Dermis blood vessel endothelial cell (primary cell): ENCODE measurements around the gene GGT1. TPM values are rescaled to one million over a fixed set of nuclear protein-coding genes. Genes with fewer than 3 reads are reported as not detected.
"Not testable (repeated sequence)": the region's sequence is repeated elsewhere in the genome, so short reads cannot be mapped to it uniquely, and the experiment has no call there.

Experiments
- DNase-seq: peaks from one replicate; pipeline ENCODE4 v3.0.0; 2010
- total RNA-seq: library from RNA; depleted of rRNA; stranded (reverse); fragments of >200 nt; gene quantifications from 2 replicates; pipeline ENCODE4 v1.2.3, GENCODE V29; 2014

The GGT1 gene
- total RNA-seq, 1 donor from 2014 or later, result 2.6 TPM

DNA sequence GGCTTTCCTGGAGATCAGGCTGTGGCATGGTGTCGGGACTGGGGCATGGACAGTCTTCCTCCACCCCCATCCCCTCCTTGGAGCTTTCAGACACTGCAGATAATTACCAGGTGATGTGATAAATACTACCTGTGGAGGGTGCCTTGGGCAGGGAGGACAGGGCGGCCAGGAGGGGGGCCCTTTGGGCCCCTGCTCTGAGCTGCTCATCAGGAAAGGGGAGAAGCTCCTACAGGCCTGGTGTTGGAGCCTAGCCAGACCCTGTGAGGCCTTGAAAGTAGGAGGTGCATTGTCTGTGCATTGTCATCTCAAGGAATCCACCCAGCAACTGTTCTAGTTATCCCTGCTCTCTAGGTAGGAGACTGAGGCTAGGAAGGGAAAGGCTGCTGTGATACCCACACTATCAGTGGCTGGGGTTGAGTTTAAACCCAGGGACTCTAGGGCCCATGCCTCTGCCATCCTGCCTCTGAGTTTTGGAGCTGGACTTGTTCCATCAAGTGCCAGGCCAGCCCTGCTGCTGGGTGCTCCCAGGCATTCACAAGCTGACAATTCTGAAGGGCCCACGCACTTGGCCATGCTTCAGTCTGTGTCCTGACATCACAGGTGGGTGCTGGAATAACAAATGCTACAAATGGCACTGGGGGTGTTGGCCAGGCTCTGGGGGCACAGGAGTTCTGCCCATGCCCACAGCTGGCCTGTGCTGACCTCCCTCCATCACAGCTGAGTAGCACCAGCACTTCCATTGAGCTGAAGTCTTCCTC is 2.9 kb upstream of the GGT1 start:
- not testable (repeated sequence) for DNase-seq

DNA sequence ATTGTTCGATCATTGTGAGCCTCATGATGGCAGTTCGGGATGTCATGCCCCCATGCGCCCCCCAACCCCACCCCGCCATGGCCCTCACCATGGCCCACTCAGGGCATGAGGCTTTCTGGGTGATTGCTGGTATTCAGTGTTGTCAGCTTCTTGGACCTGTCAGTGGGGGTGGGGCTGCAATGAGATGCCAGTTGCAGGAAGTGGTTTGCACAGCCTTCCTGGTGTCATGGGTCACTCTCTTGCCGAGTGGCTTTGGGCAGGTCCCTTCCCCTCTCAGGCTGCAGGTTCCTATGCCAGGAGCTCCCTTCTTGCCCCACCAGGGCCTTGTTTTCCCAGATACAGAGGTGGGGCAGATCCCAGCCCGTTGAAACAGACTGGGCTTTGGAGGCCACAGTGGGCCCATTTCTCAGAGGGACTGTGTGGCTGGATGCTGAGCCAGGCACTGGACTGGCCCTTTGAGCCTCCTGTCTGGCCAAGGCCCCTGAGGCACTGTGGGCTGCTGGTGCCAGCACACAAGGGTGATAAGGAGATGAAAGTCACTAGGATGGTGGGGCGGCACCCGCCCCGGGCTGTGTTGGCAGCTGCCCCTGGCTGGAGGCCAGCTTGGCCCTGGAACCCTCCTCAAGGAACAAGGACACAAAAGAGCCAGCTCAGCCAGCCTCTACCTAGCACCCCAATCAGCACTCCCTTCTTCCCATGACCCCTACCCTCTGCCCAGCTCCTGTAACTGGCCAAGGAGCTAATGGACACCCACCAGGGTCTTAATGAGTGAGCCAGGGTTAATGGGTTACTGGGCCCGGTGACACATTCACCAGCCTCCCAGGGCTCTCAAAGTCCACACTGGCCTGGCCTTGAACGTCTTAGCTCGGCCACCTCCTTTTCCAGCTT is 1.5 kb upstream of the GGT1 start:
- DNase-seq, result no peak

DNA sequence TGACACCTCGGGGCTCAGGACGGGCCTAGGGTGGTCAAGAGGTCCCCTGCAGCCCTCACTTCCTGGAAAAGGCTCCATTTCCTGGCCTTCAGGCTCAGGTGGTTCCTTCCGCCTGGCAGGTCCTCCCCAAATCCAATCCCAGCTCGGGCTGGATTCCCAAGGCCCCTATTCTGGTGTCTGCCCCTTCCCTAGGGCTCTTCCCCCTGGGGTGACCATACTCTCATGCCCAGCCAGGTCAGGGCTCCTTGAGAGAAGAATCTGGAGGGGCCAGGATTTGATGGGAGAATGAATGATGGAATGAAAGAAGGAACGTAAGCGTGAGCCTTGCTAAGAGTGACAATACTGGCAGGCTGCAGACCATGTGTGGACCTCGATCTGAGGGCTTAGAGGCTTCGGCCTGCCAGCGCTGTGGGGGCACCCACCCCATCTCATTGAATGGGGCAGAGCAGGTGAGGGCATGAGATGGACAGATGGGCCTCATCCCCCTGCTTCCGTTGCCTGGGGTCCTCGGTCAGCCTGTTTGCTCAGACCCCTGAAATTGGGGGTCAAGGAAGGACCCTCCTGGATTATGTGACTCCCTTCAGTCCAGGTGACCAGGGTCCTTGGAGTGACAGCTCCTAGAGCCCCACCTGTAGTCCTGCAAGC is 766 bp upstream of the GGT1 start:
- DNase-seq, result not testable (repeated sequence)

DNA sequence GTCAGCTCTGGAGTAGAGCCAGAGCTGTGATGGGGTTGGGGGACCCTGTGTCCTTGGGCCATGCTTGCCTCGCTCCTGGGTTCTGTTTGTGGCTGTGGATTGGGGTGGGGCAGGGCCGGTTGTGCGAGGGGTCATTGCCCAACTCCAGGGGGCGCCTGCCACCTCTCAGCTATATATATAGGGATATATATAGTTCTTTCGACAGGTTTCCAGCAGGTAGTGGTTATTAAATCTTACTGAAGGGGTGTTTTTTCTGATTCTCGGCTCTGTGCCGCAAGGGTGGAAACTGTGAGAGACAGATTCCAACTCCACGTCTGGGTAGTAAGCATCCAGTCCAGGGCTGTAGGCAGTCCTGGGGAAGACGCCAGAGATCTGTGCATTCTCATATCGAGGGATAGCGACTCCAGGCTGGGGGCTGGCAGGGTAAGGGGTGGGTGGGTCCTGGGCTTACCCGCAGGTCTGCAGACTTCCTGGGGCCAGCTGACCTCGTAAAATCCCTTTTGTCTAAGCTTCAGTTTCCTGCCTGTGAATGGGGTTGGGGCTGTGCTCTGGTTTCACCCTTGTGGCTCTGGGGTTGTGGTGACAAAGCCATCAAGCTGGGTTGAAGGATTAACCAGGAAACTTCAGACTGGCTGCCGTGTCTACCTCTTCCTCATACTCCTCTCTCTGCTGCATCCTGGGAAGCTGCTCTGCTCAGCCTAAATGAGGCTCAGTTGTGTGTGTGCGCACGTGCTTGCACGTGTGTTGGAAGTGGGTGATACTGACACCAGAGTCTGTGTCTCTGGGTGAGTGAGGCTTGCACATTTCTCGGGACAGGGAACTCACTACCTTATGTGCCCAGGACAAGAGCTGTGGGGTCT is 1.0 kb downstream of the GGT1 start:
- not testable (repeated sequence) for DNase-seq

DNA sequence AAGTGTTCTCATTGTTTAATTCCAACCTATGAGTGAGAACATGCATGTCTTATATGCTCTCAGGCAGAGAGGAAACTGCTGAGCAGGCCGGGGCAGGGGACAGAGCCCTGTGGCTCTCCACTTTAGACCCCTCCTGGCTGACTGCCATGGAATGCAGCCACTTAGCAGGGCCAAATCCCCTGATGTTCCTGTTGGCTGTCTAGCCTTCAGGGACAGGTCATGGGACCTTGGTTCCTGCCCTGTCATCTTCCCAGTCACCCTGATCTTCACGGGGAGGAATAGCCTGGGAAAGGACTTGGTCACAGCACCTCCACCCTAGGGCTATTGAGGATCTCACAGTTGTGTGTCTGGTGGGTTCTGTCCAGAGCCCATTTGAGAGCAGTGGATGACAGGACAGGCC is 3.3 kb downstream of the GGT1 start:
- not testable (repeated sequence) for DNase-seq

DNA sequence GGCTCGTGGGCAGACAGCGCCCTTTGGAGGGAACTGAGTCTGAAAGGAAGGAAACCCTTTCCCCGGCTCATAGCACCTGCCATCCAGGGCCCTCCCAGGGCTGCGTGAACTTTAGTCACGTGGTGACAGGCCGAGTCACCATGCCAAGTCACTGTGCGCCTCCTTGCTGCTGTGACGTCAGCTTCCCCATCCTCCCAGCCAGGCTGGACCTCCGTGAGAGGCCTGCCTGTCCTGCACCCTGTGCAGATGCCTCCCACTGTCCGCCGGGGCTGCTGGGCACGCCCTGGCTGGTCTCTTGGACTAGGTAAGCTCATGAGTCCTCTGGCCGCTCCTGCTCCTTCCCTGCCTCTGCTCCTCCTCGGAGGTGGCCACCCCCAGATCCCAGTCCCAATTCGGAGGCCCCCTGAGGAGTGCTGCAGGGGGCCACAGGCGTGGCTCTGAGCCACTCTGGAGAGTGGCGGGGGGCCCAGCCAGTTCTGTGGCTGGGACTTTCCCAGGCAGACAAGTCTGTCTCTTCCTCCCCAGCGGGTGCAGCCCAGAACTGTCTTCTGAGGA is 4.5 kb downstream of the GGT1 start:
- peak; percentile 49 for DNase-seq

DNA sequence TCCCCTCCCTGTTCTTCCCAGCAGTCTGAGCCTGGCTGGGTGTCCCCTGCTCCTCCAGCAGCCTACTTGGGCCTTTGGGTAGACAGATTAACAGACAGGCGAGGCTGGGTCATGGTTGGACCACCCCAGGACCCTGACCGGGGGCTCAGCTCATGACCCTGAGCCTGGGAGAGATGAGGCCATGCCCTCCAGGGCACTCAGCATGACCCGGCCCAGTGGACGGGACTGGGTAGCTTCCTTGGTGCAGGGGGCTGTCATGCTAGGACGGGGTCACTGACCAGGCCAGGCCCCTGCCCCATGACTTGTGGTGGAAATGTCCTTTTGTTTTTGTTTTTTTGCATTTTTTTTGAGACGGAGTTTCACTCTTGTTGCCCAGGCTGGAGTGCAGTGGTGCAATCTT is 5.3 kb downstream of the GGT1 start:
- DNase-seq, result not testable (repeated sequence)

DNA sequence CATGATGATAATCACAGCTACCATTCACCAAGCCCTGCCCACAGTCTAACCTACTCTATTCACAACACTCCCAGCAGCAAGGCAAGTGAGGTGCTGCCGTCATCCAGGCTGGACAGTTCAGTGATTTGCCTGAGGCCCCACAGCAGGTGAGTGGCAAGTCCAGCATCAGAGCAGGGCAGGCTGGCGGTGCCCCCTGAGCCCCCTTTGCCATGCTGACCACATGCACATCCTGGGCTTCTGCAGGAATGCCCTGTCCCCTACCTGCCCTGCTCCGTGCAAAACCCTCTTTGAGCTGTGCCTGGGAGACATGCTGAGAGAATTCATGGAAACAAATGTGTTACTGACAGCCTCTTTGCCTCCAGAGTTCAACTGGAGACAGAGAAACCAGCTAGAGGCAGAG is 6.9 kb downstream of the GGT1 start:
- not testable (repeated sequence) for DNase-seq

DNA sequence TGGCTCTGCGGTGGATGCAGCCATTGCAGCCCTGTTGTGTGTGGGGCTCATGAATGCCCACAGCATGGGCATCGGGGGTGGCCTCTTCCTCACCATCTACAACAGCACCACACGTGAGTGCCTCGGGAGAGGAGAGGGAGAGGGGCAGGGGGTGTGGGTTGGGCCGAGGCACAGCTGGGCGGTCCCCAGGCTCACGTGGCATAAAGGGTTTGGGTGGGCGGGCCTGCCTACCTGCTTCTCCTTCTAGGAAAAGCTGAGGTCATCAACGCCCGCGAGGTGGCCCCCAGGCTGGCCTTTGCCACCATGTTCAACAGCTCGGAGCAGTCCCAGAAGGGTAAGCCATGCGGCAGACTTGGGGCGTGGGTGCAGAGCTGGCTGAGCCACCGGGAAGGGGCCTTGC is 11.8 kb downstream of the GGT1 start:
- DNase-seq, result not testable (repeated sequence)

DNA sequence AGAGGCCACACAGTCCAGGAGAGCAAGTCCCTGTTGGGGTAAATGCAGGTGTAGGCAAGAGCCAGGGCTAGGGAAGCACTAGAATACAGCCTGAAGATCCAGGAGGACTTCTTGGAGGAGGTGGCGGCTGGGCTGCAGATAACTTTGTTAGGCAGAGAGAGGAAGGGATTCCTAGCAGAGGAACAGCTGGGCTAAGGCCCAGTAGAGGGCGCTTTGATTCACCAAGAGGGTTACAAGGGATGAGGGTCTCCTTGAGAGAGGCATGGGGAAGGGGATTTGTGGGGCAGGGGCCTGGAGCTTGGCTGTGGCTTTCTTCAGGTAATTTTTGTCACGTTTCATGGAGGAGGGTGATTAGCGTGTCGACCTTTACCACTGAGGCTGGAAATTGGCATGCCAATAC is 18.3 kb downstream of the GGT1 start:
- DNase-seq, result not testable (repeated sequence)

DNA sequence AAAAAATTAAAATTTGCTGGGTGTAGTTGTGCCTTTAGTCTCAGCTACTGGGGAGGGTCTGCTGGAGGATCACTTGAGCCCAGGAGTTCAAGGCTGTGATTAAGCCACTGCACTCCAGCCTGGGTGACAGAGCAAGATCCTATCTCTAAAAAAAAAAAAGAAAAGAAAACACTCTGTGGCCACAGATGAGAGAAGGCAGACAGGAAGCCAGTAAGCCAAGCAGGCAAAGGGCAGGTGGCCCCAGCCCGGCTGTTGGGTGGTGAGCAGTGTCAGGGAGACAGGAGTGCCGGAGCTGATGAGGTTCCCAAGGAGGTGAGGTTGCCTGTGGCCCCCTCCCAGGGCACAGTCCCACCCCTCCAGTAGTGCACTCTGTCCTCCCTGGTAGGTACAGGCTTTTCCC is 19.6 kb downstream of the GGT1 start:
- DNase-seq, result not testable (repeated sequence)

DNA sequence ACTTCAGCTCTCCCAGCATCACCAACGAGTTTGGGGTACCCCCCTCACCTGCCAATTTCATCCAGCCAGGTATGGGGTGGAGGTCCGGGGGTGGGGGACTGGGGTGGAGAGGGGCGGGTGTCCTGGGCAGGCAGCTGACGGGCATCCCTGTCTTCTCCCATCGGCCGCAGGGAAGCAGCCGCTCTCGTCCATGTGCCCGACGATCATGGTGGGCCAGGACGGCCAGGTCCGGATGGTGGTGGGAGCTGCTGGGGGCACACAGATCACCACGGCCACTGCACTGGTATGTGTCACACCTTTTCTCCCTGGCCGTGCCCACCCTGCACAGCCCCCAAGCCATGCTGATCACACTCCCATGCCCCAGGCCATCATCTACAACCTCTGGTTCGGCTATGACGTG is 24.9 kb downstream of the GGT1 start:
- DNase-seq, result not testable (repeated sequence)

DNA sequence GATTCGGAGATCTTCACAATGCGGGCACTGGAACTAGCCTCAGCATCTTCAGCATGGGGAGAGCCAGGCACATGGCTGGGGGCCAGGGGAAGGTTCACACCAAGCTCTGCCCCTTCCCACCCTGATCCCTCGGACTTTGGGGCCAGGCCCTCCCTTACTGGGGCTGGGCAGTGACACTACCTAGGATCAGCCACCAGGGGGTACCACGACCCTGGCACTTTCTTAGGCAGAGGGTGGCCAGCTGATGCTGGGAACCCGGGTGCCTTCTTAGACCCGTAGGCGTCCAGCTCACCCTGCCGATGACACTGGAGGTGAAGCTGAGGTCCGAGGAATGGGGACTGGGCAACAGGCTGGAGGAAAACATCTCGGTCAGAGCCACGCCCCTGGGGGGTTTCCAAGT is 26.1 kb downstream of the GGT1 start:
- DNase-seq, result peak; percentile 62

DNA sequence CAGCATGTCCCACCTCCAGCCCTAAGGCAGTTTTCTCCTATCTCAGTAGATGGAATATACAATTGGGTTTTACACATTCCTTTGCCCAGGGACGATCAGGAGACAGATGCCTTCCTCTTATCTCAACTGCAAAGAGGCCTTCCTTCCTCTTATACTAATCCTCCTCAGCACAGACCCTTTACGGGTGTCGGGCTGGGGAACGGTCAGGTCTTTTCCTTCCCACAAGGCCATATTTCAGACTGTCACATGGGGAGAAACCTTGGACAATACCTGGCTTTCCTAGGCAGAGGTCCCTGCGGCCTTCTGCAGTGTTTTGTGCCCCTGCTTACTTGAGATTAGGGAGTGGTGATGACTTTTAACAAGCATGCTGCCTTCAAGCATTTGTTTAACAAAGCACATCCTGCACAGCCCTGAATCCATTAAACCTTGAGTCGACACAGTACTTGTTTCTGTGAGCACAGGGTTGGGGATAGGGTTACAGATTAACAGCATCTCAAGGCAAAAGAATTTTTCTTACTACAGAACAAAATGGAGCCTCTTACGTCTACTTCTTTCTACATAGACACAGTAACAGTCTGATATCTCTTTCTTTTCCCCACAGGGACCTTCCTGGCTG is 27.9 kb downstream of the GGT1 start:
- DNase-seq, result not testable (repeated sequence)

DNA sequence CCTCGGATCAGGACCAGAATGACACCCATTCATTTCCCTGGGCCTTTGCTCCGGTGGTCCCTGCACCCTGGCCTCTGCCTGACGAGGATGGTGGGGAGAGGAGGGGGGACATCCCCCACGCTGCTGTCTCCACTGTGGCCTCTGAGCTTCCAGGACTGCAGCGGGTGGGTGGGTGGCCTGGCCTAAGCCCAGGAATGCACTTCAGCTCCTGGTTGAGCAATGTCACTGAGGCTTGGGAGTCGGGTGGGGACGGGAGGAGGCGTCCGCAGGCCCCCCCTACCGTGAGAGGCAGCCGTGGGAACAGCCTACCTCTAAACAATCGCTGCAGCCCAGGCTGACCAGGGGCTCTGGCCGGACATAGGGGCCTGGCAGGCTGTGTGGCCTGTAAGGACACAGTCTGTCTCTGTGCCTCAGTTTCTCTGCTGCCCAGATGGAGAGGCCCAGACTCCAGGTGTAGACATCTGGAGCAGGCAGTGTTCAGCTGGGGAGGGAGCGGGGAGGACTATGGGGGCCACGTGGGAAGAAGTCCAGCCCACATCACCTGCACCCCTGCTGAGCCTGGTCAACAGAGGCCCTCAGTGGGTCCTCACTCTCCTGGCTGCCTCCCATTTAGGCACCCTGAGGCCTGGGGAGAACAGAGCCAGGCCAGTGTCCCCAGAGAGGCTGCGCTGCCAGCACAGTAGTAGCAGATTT is 28.6 kb downstream of the GGT1 start:
- DNase-seq, result not testable (repeated sequence)

DNA sequence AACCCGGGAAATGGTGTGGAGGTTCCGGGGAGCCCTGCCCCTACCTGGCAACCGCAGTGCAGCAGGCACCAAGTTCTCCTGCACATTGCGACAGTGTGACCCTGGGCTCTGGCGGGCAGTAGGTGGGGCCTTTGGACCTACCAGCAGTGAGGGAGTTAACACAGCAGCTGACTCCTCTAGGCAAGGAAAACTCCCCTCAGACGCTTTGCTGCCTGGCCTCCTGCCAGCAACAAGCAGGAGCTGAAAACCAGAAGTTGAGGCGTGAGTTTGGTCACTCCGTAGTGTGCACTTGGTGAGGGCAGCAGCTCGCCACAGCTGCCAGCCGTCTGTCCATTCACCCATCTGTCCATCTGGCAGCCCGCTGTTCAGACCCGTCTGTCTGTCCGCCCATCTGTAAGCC is 29.6 kb downstream of the GGT1 start:
- peak; percentile 31 for DNase-seq

DNA sequence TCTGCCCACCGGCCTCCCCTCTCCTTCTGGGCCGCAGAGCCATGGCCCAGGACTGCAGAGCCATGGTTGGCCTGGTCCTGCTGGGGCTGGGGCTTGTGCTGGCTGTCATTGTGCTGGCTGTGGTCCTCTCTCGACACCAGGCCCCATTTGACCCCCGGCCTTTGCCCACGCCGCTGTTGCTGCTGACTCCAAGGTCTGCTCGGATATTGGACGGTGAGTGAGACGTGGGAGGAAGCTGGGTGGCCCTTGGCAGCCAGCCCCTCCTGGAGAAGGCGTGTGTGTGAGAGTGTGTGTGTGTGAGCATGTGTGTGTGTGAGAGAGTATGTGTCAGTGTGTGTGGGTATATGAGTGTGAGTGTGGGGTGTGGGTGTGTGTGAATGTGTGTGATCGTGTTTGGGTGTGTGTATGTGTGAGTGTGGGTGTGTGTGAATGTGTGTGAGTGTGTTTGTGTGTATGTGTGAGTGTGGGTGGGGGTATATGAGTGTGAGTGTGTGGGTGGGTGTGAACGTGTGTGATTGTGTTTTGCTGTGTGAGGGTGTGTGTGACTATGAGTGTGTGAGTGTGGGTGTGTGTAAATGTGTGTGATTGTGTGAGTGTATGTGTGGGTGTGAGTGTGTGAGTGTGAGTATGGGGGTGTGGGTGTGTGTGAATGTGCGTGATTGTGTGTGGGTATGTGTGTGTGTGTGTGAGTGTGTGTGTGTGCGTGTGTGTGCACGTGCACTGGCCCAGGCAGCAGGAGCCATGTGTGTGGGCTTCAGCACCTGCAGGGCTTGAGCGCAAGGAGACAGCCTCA is 30.4 kb downstream of the GGT1 start:
- DNase-seq, result peak; percentile 13

DNA sequence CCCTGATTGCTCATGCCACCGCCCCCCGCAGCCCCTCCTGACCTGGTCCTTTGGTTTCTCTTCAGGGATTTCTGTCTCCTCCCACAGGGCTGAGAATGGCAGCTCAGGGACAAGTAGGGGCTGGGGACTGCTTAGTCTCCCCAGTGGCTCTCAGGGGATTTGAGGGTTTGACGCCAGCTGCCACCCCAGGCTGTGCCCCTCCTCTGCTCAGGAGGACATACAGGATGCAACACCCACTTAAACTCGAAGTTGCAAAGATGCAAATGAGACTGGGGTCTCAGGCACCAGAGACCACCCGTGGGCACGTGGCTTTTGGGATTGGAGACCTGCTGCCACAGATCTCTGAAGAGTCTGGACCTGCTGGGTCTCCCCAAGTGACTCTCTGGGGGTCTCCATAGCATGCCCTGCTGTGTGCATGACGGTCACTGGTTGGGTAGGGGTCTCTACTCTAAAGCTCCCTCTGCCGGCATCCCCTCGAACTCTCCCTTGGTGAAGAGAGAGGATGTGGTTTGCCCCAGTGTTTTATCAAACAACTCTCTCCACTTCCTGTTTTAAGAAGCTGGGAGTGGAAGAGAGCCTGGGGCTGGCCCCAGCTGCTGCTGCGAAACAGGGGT is 31.9 kb downstream of the GGT1 start:
- peak; percentile 8 for DNase-seq

DNA sequence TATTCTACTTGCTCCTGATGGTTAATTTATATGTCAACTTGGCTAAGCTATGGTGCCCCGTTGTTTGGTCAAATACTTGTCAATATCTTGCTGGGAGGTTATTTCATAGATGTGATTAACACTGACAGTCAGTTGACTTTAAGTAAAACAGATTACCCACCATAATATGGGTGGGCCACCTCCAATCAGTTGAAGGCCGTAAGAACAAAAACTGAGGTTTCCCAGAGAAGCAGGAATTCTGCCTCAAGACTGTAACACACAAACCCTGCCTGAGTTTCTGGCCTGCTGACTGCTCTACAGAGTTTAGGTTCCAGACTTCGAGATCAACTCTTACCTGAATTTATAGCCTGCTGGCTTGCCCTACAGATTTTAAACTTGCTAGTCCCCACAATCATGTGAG is 33.5 kb downstream of the GGT1 start:
- DNase-seq, result not testable (repeated sequence)
